HUDEP-2 (cell line): ENCODE results near the gene FAM3B.

Experiments
- DNase-seq, 76 experiments: peaks; one replicate each; lab custom pipeline; 2025; ENCODE audit not compliant: unreplicated experiment in 76 of 76; lab: John Stamatoyannopoulos, UW

FAM3B gene

DNA sequence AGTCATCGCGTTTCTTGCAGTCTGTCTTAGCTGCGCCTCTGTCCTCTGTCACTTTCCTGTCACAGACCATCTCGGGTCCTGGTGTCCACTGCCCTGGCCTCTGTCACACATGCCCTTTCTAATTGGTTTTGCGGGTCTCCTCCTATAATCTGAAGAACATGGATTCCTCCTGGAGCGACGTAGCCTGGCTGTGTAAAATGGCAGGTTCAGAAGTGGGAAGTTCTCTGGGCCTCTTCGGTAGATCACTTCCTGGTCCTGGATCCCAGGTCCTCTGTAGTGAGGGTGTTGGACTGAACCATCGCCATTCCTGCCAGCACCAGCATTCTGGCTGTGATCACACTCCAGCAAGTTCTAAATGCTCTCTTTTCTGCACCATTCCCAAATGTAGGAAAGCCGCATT lies 857 bp downstream of the FAM3B start:
- no peak for DNase-seq

DNA sequence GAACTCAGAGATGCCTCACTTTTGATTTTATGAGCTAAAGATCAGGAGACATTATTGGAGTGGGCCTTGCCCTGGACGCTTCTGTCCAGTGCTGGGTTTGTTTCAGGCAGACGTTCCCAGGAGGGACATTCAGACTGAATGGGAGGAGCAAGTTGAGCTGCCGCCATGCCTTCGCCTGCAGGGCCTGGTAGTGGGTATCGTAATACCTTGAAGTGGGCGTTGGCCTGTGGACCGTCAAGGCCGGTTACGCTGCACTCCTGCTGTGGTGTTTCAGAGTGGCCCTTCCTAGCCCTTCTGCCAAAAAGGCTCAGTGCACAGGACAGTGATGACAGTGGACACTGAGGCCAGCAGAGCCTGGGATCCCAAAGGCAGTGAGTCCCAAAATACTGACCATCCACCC lies 1.6 kb downstream of the FAM3B start:
- DNase-seq: no peak

DNA sequence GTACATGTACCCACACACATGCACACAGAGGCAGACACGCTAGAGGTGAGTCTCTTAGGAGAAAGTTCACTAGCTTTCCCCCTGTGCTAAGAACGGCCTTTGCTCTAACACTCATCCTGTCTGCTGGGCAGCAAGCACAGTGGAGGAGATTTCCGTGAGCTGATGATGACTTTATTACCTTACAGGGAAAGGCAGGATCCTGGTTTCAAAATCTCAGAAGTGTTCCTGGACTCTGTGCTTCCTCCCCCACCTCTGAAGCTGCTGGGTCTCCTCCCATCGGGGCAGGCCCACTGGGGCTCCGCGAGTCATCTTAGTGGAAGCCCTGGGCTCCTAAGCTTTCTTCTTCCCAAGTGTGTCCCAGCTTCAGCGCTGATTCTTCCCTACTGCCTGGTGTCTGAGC lies 2.7 kb downstream of the FAM3B start:
- DNase-seq: no peak

DNA sequence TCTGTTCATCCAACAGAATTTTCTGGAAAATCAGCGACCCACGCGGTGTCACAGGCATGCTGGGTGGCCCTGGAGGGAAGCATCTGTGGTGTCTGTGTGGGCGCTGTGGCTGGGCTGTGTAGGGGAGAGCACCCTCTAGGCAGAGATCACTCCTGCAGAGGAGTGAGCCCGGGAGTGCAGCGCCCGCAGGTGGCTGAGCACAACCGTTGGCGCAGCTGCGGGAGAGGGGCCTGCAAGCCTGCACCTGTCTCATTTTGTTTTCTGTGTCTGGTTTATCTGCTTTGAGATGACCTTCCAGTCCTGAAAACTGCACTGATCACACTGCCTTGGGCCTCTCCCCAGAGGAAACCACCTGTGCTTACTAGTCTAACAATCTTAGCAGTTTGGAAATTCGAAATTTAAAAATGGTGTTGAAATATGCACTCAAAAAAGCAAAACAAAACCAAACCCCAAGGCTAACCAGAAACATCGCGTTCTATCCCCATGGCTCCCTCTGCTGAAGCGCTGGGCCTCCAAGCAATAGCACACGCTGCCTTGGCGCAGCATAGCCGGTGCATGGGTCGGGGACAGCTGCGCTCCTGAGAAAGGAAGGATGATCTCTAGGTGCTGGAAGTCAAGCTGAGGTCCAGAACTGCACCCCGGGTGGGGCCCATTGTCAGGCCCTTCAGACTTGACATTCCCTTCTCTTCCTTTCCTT lies 4.8 kb downstream of the FAM3B start:
- DNase-seq: no peak

DNA sequence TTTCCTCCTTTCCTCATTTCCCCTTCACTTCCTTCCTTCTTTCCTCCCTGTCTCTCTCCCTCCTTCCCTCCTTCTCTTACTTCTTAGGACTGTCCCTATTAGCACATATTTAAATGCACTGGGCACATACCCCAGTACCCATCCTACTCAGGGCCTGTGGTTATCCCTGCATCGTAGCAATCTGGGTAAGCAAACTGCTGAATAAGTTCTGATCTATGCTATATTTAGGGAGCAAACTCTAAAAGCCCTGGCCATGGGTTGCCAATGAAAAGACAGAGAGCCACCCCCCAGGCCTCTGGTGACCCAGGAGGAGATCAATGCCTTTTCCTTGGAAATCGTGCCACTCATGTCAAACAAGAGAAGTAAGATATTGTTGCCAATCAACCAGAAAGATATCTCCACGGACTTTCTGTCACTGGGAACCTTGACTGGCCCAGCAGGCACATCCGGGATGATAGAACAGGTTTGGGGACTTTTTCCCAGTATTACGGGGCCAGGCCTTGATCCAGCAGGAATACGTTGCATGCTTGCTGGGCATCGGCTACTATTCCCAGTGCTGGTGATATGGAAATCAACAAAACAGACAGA lies 5.4 kb downstream of the FAM3B start:
- DNase-seq: no peak

DNA sequence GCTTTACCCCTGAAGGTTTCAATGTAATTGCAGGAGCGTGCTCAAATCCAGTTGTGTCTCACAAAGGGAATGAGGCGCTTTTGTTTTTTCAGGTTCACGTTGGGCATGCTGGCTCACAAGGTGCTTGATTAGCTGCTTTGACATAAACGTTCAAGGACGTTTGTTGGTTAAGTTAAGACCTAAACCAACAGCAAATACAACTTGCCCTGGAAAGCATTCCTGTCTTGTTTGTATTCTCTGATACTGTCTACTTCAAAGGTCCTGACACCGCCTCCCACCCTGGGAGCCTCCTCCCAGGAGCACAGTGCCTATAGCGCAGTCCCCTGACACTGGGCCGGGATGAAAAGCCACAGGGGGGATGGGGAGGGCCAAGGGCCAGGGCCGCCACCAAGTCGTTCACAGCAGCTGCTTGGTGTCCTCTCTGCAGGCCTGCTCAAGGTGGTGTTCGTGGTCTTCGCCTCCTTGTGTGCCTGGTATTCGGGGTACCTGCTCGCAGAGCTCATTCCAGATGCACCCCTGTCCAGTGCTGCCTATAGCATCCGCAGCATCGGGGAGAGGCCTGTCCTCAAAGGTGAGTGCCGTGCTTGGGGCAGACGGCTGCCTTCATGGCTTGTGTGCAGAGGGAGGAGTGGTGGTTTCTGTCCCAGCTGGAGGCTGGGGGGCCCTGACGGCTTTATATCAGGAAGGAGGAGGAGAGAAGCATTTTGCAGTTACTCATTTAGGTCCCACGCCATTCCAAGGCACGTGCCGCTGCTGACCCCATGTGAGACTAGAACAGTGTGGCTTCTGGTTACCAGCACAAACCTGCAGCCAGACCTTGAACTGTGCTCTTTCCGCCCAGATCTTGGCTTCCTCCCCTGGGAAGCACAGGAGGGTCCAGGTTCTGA lies 6.1 kb downstream of the FAM3B start:
- no peak for DNase-seq

DNA sequence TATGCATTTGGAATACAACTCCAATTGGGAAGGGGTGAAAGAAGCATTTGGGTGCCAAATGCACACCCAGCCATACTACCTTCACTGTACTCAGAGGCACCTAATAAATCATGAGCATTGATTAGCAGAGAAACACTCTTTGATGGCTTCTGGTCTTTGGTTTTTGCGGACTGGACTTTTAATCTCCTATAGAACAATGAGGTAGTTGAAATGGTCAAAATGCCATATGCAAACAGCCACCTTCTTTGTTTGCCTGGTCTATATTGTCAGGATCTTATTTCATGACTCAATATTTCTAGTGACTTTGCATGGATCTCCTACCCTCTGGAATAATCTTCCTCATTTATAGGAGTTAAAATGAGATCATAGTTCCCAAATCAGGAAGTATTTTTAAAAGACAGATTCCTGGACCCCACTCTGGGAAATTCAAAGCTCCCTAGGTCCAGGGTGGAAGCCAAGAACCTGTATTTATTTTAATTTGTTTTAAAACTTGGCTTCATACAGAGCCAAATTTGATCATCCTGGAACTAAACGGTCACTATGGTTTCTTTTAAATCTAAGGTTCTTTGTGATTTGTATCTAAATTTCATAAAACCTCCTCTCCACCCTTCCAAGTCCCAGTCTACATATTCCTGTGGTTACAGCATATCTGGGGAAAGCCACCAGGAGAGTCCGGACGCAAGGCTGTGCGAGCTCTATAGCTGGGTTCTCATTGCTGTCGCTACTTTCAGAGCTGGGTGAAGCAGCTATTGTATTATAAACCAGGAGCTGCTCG lies 8.7 kb downstream of the FAM3B start:
- DNase-seq: no peak

DNA sequence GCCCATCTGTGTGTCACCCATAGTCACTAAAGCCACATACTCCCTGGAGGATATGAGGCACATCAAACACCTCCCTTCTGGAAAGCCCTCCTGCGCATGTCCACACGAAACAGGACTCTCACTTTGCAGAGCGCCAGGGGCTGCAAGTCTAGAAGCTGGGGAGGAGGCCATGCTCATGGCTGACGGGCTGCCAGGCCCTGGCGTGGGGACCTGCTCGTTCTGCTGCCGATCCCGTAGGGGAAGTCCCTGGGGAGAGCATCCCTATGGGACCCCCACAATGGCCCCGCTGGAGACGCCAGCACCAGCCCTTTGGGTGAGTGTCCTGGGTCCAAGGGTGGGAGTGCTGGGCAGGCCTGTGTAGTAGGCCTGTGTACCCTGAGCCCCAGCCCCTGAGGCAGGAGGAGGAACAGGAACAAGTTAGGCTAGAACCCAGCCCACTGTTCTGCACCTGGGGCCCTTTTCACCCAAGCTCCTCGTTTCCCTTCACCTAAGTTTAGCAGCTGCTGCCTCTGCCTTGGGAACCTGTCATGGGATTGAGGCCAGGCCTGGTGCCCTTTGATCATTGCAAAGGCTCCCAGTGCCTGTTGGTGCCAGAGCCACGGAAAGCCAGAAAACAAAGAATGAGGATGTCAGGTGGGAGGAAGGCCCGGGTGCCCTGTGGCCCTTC lies 9.9 kb downstream of the FAM3B start:
- no peak for DNase-seq

DNA sequence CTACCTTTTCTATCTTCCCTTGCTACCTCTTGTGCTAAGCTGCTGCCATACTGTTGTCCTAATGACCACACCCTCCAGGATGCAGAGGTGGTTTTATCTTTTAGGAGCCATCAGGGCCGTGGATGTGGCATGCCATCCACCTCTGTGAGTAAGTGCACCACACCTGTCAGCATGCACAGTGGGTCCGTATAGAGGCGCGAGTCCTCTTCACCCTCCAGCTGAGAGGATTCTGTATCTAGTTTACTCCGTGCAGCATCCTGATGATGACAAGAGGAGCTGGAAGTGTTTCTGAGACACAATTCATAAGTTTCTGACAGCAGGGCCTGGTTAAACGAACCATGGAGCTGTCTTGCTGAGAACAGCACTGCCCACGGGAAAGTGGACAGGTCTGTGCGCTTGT lies 11.2 kb downstream of the FAM3B start:
- DNase-seq: no peak

DNA sequence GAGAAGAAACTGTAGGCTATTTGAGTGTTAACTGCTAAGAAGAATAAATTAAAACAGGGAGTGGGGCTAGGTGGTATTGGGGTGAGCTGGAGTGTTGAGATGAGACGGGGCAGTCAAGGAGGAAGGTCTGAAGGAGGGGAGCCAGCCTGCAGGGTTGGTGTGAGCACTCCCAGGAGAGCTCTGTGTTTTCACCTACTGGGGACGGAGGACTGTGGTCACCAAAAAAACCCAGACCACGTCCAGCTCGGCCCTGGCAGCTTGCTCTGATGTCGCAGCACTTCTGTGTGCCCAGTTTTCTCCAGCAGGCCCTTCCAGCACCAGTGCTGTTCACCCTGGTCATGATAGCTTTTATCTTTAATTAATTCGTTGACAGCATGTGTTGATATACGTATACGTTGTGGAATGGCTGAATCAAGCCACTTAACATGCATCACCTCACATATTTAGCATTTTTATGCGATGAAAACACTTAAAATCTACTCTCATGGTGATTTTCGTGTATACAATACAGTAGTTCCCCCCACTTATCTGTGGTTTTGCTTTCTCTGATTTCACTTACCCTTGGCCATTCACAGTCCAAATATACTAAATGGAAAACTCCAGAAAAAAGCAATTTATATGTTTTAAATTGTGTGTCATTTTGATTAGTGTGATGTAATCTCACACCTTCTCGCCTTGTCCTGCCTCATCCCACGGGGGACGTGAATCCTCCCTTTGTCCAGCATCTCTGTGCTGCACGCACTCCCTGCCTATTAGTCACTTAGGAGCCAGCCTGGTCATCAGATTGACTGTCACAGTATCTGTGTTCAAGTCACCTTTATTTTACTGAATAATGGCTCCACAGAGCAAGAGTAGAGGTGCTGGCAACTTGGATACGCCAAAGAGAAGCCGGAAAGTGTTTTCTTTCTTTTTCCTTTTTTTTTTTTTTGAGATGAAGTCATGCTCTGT lies 12.3 kb downstream of the FAM3B start:
- DNase-seq: no peak

DNA sequence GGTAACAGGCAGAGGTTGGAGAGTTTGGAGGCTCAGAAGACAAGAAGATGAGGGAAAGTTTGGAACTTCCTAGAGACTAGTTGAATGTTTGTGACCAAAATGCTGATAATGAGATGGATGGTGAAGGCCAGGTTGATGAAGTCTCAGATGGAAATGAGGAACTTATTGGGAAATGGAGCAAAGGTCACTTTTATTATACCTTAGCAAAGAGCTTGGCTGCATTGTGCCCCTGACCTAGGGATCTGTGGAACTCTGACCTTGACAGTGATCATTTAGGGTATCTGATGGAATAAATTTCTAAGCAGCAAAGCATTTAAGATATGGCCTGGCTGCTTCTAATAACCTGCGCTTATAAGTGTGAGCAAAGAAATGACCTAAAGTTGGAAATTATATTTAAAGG lies 17.2 kb downstream of the FAM3B start:
- no peak for DNase-seq

DNA sequence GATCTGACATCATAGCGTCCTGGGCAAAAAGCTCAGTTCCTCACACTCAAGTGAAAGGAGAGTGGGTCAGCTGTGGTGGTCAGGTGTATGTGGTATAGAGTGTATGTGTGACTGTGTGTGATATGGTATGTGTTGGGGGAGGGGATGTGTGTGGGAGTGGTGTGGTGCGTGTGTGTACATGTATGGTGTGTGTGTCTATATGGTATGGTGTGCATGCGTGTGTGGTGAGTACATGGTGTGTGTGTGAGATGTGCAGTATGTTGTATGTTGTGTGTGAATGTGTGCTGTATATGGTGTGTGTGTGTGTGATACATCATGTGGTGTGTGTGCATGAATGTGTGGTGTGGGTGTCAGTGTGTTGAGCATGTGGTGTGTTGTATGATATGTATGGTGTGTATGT lies 20.9 kb downstream of the FAM3B start:
- no peak for DNase-seq

DNA sequence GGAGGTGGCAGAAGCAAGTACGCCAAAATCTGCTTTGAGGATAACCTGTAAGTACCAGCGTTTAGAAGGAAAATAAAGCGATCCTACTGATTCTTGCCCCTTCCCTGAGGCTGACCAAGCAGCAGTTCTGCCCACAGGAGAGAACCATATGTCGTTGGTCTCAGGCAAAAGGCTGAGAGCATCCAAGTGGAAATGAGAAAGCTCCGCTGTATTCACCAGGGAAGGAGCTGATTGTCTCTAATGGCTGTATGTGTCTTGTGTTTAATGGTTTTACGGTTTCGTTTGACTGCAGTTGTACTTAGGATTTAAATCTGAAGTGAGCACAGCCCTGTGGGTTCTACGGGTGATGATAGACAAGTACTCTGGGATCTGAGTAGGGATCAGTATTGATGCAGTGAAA lies 21.9 kb downstream of the FAM3B start:
- DNase-seq: no peak

DNA sequence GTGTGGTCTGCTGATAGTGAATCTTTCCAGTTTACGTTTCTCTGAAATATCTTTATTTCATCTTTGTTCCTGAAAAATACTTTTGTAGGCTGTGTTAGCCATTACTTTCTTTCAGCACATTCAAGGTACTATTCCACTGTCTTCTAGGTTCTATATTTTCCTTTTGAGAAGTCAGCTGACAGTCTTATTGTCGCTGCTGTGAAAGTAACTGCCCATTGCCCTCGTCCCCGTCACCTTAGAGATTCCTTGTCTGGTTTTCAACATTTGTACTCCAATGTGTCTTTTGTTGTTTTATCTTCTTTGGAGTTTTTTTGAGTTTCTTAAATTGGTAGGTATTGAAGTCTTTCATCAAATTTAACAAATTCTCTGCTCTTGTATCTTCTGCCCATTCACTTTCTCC lies 25.4 kb downstream of the FAM3B start:
- no peak for DNase-seq

DNA sequence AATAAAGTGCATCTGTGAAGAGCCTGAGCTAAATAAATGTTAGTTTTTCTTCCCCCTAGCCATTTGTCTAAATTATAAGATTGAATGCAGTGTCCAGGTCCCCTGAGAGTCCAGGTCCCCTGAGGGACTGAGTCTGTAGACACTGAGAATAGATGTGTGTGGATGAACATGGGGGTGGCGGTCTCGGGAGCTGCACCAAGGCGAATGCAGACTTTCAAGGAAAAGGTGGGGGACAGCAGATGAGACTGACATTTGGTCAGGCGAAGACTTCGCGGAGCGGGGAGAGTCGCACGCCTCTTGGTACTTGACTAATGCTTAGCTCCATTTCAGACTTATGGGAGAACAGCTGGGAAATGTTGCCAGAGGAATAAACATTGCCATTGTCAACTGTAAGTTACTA lies 27.5 kb downstream of the FAM3B start:
- DNase-seq: no peak

DNA sequence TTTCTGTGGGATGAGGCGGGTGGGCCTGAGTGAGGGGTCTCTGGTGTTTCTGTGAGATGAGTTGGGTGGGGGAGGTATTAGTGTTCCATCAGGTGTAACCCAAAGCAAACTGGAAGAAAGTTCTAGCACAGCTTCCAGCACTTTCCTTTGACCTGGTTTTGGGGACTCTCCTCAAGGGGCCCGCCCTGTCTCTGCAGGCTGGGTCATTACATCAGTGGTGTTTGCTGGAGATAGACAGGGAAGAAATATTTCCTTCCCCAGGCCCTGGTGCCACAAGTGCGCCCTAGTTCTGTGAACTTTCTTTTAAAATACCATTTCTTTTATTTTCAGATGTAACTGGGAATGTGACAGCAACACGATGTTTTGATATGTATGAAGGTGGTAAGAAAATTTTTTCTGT lies 28.8 kb downstream of the FAM3B start:
- DNase-seq: no peak

DNA sequence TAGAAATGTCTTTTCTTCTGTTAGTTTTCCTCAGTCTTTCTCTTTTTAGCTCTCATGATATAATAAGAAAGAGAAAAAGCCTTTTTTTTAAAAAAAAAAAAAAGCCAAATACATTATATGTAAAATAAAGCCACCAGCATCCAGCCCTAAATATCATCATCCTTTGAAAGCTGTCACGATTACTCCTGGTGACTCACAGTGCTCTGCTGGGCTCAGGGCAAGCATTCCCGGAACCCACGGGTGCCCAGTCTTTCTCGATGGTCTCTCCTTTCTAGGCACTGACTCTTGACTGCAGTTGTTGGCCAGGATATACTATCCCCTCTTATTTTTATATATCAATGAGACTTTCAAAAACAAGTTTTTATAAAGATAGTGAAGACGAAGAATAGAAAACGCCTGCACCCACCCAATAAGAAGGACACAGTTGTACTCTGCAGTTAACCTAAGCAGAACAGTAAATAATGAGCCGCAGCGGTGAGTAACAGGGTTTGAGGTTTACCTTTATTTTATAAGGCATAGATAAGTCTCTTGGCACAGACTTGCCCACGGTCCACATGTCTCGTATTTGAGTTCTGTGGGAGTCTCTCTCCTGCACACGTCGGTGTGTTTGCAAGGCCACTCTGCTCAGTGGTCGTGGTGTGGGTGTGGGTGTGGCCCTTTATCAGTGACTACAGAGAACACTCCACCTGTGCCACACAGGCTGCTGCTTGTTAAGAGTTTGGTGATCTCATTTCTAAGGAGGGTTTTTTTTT lies 29.5 kb downstream of the FAM3B start:
- DNase-seq: no peak

DNA sequence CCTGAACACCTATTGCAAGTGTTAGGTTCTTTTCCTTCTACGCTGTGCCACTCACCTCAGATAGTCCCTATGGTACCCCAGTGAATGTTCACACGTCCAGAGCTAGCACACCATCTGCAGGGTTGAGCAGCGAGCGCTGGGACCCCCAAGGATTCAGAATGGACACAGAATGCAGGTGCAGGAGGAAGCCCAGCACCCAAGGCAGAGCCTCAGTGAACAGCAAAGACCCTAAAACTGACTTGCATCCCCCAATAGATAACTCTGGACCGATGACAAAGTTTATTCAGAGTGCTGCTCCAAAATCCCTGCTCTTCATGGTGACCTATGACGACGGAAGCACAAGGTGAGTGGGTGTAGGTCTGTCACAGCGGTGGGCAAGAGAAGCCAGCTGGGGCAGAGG lies 30.2 kb downstream of the FAM3B start:
- DNase-seq: no peak

DNA sequence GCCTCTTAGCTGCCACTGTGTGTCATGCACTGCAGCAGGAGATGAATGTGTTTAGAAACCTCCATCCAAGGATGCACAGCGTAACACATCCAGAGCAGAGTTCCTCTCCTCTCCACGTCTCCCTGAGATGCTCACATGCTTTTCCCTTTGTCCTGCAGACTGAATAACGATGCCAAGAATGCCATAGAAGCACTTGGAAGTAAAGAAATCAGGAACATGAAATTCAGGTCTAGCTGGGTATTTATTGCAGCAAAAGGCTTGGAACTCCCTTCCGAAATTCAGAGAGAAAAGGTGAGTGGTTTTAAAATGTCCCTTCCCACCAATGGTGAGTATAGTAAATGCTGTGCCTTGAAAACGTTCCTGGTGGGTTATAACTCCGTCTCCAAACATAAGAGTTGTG lies 31.8 kb downstream of the FAM3B start:
- no peak for DNase-seq
